ENCODE measurements around the gene FAP.

FAP gene

DNA sequence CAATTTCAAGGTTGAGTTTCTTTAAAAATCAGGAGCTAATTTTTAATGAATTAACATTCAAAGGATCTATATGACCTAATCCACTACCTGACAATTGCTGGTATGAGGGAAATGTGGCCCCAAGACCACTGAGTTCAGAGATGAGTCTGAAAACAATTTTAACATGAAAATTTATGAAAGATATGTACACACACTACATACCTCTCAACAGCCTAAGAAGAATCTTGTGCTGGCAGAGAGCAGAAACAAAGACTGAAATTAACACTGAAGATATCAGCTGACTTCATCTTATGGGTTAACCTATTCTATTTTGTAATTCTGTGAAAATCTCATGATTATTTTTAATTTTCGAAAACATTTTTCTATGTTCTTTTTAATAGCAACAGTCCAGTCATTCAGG is 1.7 kb downstream of the FAP start:
- DNase-seq (ENCODE audit: low spot score): no peak

DNA sequence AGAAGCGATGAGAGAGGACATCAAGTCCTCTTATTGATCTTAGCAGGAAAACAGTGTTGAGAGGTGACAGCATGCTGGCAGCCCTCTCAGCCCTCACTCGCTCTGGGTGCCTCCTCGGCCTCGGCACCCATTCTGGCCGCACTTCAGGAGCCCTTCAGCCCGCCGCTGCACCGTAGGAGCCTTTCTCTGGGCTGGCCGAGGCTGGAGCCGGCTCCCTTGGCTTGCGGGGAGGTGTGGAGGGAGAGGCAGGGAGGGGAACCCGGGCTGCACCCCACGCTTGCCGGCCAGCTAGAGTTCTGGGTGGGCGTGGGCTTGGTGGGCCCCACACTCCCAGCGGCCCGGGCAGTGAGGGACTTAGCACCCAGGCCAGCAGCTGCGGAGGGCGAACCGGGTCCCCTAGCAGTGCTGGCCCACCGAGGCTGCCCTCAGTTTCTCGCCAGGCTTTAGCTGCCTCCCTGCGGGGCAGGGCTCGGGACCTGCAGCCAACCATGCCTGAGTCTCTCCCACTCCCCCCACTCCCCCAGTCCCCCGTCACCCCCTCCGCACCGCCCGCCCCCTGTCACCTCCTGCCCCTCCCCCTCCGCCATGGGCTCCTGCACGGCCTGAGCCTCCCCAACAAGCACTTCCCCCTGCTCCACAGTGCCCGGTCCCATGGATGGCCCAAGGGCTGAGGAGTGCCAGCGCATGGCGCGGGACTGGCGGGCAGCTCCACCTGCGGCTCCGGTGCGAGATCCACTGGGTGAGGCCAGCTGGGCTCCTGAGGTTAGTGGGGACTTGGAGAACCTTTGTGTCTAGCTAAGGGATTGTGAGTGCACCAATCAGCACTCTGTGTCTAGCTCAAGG is 8.4 kb downstream of the FAP start:
- DNase-seq (ENCODE audit: low spot score): no peak

DNA sequence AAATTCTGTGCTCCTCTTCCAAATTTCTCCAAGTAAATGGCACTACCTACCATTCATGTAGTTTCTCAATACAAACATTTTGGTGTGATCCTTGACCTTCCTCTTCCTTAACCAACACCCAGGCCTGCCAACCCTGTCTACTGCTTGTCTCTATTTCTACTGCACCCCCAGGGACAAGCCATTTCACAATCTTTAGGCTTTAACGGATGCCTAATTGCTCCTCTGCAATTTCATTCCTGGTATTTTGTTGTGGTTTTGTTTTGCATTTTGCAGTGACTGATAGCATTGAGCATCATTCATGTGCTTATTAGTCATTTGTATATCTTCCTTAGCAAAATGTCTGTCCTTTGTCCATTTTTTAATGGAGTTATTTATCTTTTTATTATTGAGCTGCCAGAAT is 10.0 kb downstream of the FAP start:
- no peak for DNase-seq (ENCODE audit: low spot score)

DNA sequence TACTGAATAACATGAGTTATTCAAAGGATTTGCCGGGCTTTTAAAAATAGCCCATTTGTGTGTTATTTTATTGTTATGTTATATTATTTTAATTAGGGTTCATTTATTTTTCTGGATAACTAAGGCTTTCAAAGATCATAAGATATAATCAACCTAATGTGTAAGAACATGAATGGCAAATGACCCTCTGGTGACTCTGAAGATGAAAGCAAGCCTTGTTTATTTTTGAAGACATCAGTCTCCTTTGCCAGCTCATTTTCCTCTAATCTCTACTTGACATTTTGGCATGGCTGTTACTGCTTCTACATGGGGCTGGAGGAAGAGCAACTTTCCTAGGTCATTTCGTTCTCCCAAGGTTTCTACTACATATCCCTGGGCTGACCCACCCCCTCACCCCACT is 10.6 kb downstream of the FAP start:
- DNase-seq (ENCODE audit: low spot score): no peak

DNA sequence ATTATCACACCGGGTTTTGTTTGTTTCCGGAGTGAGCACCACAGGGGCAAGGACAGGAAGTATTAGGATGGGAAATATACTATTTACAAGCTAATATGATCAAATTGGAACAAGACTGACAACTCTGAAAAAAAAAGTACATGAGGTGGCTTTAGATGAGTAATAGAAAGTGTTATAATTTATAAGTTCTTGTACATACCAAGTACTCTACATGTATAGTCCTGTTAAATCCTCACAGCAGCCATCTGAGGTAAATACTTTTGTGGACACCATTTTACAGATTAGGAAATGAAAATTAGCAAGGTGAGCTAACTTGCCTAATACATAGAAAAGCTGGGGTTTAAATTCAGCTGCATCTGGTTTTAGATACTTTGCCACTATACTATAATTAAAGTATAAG is 11.2 kb downstream of the FAP start:
- no peak for DNase-seq (ENCODE audit: low spot score)

DNA sequence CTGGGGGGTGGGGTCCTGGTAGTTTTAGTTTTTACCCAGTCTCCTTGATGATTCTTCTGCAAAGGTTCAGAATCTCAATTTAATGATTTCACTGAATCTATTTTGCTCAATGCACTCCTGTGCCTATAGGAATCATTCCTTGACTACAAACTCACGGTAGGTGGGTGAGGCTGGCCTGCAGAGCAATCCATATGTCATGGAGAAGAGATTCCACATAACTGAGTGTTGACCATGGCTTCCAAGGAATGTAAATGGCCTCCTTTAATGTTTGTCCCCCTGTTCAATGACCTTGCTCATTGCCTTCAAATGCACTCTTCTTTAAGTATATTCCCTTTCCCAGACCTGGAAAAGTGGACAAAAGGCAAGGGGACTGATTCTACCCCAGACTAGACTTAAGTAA is 12.5 kb downstream of the FAP start:
- no peak for DNase-seq (ENCODE audit: low spot score)

DNA sequence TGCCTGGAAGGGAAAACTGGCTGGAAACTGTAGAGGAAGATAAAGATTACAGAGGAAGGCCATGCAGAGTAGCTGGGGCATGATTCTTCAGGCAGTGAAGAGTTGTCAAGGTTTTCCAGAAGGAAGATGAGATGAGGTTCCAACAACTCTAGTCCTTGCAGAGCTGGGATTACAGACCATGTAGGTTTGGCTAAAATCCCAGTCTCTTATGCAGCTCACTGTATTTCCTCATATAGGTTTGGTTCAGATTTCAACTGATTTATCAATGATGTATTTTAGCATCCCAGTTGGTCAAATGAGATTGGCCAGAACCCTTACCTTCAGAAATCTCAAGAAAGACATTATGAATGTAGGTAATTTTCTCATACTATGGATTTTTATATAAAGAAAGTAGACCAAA is 16.4 kb downstream of the FAP start:
- no peak for DNase-seq (ENCODE audit: low spot score)

DNA sequence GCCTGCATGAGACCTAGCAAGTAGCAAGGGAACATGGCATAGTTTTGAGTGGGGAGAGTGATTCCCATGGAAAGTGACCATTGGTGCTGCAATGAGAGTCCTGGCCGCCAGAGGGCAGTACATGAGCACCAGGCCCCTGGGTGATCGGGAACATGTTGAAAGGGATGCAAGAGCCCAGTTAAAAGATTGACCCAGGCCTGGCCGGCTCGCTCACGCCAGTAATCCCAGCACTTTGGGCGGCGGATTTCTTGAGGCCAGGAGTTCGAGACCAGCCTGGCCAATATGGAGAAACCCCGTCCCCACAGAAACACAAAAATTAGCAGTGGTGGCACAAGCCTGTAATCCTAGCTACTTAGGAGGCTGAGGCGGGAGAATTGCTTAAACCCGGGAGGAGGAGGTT is 22.2 kb downstream of the FAP start:
- peak; percentile 52 for DNase-seq (ENCODE audit: low spot score)

DNA sequence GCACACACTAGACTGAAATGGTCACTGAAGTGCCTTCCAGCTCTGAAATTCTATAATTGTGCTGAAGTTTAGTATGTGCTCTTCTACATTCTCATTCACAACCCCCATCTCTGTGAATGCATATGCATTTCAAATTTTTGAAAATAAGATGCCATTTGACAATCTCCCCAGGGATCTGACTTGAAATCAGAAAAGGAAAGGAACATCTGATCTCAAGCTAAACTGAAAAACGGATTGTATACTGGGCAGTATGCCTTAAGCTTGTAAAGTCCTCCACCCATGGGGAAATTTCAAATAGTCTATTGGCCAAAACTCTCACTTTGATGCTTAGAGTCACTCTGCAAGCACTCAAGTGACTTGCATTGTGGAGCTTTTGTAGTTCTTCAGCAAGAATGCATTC is 22.9 kb downstream of the FAP start:
- no peak for DNase-seq (ENCODE audit: low spot score)

DNA sequence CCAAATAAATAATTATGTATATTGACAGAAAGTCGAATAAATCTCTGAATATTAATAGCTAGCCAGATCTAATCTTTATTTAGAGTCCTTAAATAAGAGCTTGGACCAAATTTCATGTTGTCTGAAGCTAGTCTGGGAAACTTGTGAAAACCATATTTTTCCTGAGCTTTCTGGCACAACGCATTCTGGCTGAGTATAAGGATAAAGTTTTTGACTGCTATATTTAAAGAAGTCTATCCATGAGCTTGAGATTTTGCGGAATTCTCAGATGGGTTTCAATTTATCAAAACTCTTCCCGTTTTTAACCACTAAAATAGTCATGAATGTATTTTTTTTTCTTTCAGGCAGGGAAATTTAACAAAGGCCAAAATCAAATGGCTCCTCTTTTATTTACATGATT is 23.8 kb downstream of the FAP start:
- DNase-seq (ENCODE audit: low spot score): no peak

DNA sequence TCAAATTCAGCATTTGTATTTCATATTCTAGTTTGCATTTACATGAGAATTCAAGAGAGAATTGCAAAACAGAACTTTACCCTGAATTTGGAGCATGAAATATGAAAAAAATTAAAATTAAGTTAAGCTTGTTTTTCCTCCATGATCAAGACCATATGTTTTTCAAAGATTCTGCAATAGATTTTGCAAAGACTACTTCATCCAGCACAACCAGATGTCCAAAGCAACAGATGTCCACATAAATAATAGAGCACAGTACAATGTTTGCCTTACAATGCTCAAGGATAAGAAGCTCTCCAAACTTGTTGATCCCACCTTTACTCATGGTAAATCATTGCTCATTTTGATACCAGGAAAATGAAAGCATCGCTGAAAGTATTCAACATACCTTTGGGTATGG is 25.6 kb downstream of the FAP start:
- no peak for DNase-seq (ENCODE audit: low spot score)

DNA sequence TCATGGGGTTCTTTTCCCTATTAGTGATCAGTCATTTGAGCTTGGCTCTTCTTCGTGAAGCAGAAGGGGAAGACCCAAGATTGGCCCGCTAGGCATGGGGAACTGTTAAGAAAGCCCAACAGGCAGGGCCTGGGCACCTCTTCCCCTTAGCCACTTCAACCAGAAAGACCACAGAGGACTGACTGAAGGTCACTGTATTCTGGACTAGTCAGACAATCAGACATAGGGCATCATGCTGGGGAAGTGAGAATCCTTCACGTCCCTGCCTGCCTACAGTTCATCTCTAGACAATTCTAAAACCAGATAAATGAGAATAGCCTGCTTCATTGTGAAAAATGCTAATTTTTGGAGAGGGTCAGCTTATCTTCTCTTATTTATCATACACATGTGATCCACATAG is 28.1 kb downstream of the FAP start:
- no peak for DNase-seq (ENCODE audit: low spot score)

DNA sequence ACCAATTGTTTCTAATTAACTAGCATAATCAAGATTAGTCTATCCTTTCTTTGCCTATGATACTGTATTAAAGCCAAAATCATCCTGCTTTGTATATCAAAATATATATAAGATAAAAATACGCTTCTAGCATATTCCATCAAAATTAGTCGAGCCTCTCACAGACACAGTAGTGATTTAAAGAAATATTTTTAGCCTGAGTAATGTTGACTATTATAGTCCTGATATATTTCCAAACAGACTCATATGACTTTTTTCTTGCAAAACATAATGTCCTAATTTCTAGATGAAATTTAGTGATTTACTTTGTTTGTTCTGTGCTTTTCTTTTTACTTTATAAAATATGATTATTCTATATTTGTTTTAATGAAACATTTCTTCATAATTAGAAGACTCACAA is 30.9 kb downstream of the FAP start:
- DNase-seq (ENCODE audit: low spot score): no peak

DNA sequence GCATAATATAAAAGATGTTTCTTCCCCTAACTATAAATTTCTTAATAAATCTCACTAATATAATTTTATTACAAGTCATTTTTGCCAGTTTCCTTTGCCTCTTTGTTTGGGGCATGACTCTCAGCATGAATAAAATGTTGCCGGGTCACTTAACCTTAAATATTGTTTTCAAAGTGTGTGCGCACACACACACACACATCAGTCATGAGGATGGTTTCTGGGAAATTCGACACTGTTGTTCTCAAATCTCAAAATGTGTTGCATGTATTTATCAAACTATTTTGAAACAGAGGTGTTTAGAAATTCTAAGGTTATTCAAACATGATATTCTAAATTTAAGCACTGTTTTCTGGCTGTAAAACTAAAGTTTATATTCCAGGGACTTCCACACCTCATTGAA is 31.5 kb downstream of the FAP start:
- no peak for DNase-seq (ENCODE audit: low spot score)

DNA sequence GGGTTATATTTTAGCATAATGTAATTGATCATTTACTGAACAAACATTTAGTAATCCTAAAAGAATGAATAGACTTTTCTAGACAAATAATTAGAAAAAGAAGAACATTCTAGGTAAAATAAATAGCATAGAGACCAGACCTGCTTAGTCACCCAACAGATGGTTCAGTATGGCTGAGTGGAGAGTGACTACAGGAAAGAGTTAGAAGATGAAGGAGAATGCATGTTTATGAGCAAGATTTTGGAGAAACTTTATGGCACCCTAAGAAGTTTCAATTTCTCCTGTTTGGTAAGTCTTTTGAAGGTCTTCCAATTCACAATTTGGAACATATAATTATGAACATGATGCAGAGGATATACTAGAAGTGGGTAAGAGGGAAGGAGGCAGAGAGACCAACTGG is 32.9 kb downstream of the FAP start:
- DNase-seq (ENCODE audit: low spot score): no peak

DNA sequence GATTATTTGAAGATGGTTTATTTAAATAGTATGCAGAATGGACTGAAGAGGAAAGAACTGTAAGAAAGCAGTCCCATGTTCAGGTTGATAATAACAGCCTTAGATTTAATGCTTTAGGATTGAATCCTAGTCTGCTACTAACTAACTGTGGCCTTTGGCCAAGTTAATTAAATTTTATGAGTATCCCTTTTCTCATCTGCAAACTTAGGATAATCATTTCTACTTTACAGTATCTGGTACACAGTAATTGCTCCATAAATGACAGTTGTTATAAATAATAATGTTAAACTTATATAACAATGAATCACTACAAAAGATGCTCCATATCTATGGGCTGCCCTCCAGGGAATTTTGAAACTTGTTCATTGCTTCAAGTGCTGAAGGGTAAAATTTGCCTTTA is 41.0 kb downstream of the FAP start:
- DNase-seq (ENCODE audit: low spot score): no peak

DNA sequence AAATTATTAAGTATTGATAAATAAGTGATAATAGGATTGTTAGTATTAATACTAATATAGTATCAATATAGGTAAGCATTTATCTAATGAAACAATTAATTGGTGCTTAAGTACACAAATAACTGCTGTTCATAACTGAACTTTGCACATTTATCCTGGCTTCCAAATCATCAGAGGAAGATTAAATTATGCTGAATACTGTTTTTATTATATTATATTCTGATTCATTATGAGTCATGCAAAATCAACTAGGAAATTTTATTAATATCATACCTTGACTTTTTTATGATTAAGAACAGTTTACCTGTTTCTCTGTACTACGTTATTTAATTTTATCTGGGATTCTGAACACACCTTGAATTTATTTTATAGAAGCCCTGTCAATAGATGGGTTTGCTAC is 42.6 kb downstream of the FAP start:
- DNase-seq (ENCODE audit: low spot score): no peak

DNA sequence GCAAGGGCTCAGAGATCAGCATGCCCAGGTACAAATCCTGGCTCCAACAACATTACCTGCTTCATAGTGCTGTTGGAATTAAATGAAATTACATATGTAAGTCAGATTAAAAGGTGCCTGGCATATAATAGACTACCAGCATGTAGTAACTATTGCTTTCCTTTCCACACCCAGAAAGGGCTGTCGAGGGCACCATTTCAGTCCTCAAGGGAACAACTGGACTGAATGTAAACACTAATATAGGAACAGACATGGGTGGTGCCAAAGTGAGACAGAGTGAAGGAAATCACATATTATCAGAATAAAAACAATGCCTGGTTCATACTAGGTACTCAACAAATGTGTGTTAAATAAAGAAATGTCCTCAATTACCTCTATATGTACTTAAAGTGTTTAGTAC is 43.3 kb downstream of the FAP start:
- no peak for DNase-seq (ENCODE audit: low spot score)

DNA sequence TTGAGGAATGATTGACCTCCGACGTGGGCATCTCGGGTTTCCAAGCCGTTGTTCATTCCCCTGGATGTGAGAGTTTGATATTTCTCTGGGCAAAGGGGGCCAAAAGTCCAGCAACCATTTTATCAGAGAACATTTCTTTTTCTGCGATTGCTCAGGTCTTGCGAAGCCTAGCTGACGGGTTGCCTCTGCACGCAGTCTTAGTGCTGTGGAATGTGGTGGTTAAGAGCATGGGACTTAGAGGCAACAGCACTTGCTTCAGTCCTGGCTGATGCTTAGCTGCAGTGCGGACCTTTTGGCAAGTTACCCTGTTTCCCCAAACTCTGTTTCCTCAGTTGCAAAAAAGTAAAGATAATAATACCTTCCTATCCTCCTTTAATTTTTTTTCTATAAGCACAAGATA is 45.0 kb downstream of the FAP start:
- no peak for DNase-seq (ENCODE audit: low spot score)

DNA sequence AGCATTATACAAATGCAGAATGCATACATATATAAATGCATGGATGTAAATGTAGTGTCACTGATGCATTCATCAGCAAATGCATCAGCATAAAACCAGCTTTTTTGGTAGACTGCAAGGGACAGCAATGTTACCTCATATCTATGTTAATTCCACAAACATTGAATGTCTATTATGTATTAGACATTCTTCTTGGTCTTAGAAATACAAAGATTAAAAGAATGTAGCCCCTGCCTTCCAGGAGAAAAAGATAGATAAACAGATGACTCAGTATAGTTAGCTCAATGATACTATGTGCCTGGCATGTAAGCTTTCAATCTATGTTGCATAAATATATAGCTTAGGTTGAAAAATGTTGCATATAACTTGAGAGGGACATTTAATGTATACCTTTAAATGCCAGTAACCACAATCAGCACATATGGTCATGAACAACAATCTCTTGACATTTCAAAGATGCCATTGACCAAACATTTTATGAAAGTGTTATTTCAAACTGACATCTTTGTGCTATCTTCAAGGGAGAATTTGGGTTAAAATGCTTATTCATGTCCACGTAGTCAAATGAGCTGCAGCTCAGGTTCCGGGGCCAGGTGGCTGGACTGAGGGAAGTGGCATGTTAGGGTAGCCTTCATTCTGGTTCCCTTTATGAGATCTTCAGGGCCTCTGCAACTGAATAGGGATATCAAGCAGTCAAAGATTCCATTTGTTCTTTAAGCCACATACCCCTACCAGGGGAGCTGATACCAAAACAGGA is 46.0 kb downstream of the FAP start:
- DNase-seq (ENCODE audit: low spot score): no peak

DNA sequence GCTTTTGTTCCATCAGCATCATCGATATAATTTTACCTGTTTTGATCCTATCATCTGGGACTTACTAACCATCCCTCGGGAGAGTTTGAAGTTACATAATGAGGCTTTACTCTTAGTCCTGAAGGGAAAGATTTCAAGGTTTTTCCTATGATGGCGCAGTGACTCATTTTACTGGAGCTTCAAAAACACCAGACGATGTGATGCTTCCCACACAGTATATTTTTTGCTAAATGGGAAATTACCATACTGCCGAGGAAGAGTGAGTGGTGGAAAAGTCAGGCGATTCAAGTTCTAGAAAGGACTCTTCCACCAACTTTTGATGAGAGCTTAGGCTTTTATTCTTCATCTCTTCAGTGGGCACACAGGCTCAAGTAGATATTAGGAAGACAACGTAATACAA is 46.6 kb downstream of the FAP start:
- DNase-seq (ENCODE audit: low spot score): no peak

DNA sequence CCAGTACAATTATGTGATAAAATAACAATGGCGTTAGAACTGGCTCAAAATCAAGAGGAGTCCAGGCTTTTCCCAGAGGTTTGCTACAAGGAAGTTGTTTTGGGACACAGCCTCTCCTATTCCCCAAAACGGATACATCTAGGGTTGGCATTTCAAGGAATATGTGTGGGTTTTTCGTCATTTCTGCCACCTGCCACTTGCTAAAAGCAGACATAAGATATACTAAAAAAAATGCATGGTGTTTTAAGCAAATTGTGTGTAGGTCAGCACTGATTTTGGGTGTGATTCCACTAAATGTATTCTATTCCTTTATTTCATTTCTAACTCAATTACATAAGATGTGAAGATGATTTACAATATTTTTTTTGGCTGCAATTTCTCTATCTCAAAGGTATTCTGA is 54.8 kb downstream of the FAP start:
- DNase-seq (ENCODE audit: low spot score): no peak

DNA sequence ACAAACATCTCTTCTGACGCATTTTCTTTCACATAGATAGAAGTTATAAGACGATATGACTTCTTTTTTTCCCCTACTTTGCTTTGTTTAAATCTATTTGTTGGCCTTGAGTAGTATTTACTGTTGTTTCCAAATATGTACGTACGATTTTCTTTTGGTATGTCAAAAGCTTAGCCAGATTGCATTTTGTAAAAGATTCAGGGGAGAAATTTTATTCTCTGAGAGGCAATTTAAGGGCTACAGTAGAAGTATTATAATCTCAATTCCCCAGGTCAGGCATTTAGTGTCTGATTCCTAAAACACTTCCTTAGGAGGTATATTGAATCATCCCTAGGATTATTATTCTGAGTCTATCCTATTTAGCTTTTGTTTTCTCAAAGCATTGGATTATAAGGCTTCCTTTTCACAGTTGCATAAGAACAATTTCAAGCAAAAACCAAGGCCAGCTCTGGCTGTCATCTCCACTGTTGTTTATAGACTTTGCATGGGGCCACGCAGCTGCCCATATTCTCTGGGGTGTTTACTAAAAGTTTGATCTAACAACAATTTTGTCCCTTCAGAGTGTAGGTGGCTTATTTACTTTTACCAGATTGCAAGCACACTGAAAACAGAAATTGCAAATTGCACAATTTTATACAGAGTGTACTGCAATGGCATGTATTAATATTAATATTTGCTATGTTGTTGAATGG is 57.6 kb downstream of the FAP start:
- DNase-seq (ENCODE audit: low spot score): no peak

All from CD4-positive, alpha-beta T cell treated with Interleukin-6 at 100 ng/mL for 8 hours (primary cell).